Mononuclear cell (primary cell): ENCODE measurements around the gene CCDC30. TPM values are rescaled to one million over a fixed set of nuclear protein-coding genes. Genes with fewer than 3 reads are reported as not detected.

Experiments used
- H3K27me3 ChIP-seq: 2 replicates; pipeline ENCODE4 v1.6.0; 2011; ENCODE audit warnings: low read length, control low read depth; ENCODE audit not compliant: insufficient read depth
- H3K4me1 ChIP-seq: 2 replicates; pipeline ENCODE4 v1.5.1; 2011; ENCODE audit warnings: mild to moderate bottlenecking, low read length, control low read depth; ENCODE audit not compliant: insufficient read depth
- H3K4me3 ChIP-seq: 2 replicates; pipeline ENCODE4 v1.5.1; 2011; ENCODE audit warnings: mild to moderate bottlenecking, low read length, moderate library complexity
- H3K9me3 ChIP-seq: 2 replicates; pipeline ENCODE4 v1.5.1; 2011; ENCODE audit warnings: low read depth, mild to moderate bottlenecking, control low read depth, low read length
- total RNA-seq: library from RNA; depleted of rRNA; stranded (reverse); fragments of >200 nt; gene quantifications from one replicate; pipeline ENCODE4 v1.2.3, GENCODE V29; 2012

The CCDC30 gene
- total RNA-seq, 1 donor, result 2.3 TPM

- Histone ChIP-seq H3K4me3 (no peak overlapping the region), H3K4me1 (no peaks in the 10 kb centered on the region), H3K27me3 (no peaks in the 10 kb centered on the region), H3K9me3 (no peaks in the 10 kb centered on the region)
These were observed 236.9 kb downstream of the CCDC30 start for GRCh38 chr1:42700006-42700405.

GRCh38 chr1:42703888-42704464 lies 240.9 kb downstream of the CCDC30 start:
- H3K27me3 ChIP-seq, result no peaks in the 10 kb centered on the region
- H3K4me3 ChIP-seq, result no peak overlapping the region
- no peaks in the 10 kb centered on the region for H3K4me1 ChIP-seq
- no peaks in the 10 kb centered on the region for H3K9me3 ChIP-seq

Other genes with a start within 250 kb of the CCDC30 start
- 86.7 TPM for gene FOXJ3, start 128.1 kb upstream of the CCDC30 start, total RNA-seq
- 0.10 TPM for gene RIMKLA, start 82.5 kb upstream of the CCDC30 start, total RNA-seq
- 0.84 TPM for gene ZMYND12, start 7.3 kb upstream of the CCDC30 start, total RNA-seq
- gene PPCS, start 6.7 kb upstream of the CCDC30 start, total RNA-seq, result 35.6 TPM
- 26.1 TPM for gene PPIH, start 195.1 kb downstream of the CCDC30 start, total RNA-seq
- gene YBX1, start 219.1 kb downstream of the CCDC30 start, total RNA-seq, result 446 TPM